SW 1271 (cell line): ENCODE measurements around the gene TSPEAR.

Source experiments
- DNase-seq, 2 experiments: peaks; one replicate each; lab custom pipeline; 2025; lab: John Stamatoyannopoulos, UW

TSPEAR gene

GRCh38 chr21:44547656-44548331, 163.6 kb downstream of the TSPEAR start:
- no peak for DNase-seq

- no peak for DNase-seq
These were observed 166.8 kb downstream of the TSPEAR start for GRCh38 chr21:44544566-44544965.

DNA sequence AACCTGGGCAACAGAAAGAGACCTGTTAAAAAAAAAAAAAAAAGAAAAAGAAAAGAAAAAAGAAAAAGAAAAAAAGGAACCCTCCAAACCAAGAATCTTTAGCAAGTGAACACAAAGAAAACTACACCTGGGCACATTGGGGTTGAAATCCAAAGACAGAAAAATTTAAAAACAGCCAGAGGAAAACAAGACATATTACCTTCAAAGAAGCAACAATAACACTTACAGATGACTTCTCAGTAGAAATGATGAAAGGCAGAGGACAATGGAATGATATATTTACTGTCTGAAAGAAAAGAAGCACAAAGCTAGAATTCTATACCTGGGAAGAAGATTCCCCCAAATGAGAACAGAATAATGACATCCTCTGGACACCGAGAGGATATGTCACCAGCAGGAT, 168.7 kb downstream of the TSPEAR start:
- DNase-seq: no peak

DNA sequence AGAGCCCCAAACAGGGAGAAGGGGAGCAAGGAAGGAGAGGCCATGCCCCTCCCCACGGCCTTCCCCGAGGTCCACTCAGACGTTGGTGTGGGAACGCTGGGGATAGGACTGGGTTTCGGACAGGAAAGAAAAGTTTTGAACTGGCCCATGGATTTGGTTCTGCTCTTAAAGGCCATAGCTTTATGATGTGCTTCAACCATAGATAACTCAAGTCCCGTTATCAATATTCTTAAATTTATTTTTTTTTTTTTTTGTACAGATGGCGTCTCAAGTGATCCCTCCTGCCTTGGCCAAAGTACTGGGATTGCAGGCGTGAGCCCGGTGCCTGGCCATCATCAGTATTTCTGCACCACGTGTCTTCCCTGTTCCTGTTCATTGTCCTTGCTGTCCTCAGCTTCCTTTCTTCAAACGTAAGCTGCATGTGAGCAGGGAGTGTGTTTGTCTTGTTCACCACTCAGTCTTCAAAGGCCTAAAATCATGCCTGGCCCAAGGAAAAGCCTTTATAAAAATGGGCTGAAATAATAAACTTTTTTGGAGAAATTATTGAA, 170.6 kb downstream of the TSPEAR start:
- DNase-seq: no peak

DNA sequence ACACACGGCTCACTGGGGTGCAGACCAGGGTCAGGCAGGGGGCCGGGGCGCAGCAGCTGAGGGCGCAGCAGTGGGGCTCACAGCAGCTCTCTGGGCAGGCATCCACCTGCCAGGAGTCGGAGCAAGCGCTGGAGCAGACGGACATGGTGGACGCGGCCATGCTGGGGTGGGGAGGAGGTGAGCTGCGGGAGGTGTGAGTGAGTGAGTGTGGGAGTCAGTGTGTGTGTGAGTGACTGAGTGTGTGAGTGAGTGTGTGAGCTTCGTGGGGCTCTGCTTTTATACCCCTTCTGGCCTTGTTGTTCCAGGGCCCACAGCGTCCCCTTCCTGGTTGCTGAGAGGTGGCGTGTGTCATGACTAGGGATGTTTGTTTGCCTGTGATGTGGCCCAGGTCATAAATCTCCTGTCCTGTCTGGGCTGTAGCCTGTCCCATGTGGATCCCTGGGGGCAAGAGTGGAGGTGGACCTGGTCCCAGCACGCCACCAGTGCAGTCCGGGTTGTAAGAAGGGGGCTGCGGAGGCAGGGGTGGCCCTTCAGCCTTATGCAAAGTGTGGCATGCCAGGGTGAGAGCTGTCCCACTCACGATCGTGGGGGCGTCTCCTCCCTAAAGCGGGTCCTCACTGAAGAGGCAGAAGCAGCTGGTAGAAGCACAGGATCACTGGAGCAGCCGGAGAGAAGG, 171.2 kb downstream of the TSPEAR start, which contains the start of gene KRTAP10-1:
Gene KRTAP10-1 (minus strand): TSS at position 205 of the 676 bp plus-strand sequence. CDS start 45 bp downstream, at position 160.
- DNase-seq: no peak

GRCh38 chr21:44539046-44539445, 172.3 kb downstream of the TSPEAR start:
- DNase-seq: no peak

DNA sequence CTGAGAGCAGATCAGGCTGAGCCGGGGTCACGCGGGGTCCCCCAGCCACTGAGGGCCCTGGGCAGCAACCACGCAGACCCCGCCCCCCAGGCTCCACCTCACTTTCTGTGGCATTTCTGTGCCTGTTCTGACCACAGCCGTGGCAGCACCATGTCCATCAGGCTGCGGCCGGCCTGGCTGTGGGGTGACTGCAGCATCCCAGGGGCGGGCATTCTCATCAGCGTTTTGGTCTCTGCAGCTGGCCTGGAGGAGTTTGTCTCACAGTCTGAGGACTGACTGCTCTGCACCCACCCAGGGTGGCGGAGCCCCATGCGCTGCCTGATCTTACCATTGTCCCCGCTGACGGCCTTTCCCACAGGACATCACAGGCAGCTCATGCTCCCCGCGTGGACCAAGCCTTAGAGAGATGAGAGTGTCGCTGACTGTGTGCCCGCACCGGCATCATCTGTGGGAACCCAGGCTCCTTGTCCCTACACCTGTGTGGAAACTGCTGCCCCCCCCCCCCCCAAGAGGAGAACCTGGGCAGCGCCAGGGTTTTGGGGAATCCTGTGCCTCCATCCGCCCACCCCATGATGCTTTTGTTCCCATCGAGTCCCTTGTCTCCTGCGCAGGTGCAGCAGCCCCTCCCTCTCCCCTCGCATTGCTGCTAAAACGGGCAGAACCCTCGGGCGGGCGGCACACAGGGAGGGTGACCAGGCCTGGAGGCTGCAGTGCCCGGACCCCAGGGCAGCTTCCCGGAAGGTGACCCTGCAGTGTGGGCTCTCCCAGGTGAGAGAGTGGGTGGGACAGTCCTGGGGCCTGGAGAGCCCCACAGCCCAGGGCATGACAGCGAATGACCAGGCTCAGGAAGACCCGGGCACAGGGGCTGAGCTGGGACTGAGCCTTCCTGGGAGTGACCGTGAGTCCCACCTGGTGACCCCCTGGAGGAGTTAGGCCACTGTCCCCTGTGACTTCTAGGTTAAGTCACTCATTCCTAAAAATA, 173.2 kb downstream of the TSPEAR start:
- DNase-seq: no peak

- DNase-seq: no peak
These were observed 175.4 kb downstream of the TSPEAR start for GRCh38 chr21:44535963-44536362.

DNA sequence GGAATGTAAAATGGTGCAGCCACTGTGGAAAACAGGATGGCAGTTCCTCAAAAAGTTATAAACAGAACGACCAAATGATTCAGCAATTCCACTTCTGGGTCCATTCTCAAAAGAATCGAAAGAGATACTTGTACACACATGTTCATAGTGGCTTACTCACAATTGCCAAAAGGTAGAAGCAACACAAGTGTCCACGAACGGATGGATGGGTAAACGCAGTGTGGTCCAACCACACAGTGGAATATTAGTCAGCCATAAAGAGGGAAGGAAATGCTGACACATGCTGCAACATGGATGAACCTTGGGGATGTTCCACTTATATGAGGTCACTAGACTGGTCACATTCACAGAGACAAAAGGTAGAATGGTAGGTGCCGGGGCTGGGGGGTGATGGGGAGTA, 176.7 kb downstream of the TSPEAR start:
- DNase-seq: no peak

- DNase-seq: no peak
These were observed 177.3 kb downstream of the TSPEAR start for GRCh38 chr21:44533891-44534627.

GRCh38 chr21:44533121-44533890, 178.1 kb downstream of the TSPEAR start:
- DNase-seq: no peak

DNA sequence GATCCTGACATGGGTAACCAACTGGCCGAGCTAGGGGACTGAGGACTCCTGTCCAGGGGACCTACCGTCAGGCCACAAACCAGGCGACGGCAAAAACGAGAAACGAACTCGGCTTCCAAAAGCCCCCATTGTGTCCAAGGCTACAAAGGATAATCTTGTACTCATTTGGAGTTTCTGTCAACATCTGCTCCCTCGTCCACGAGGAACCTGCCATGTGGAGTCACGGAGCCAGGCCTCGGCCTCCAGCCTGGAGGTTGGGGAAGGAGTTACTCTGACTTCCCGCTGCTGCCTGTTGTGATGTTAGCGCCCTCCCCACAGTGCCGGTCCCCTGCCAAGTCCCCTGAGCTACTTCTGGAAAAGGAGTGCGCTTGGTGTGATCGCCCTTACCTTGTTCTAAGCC, 178.7 kb downstream of the TSPEAR start:
- no peak for DNase-seq

- no peak for DNase-seq
These were observed 179.5 kb downstream of the TSPEAR start for GRCh38 chr21:44531606-44532564.

DNA sequence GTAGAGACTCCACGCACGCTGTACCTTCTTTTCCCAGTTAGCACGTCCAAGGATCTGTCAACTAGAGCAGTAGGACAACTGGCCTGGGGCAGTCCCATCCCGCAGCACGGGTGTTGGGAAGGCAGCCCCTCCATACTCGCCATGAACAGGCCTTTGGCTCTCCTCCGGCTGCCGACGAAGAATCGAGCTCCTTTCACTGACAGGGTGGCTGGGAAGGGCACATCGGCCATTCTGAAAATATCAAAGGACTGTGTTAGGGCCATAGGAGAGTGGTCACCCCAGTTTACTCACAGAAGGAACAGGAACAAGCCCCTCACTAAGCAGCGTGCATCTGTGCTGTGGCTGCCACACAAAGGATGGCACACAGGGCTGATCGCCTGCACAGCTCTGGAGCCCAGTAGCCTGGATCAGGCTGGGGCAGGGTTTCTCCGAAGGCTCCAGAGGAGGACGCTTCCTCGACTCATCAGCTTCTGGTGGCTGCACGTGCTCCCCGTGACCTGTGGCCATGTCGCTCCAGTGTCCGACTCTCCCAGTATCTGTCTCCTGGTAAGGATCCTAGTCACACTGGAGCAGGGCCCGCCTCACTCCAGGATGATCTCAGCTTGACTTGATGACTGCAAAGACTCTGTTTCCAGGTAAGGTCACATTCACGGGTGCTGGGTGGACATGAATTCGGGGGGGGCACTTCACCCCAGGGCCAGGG, 180.3 kb downstream of the TSPEAR start:
- no peak for DNase-seq

- DNase-seq: no peak
These were observed 181.0 kb downstream of the TSPEAR start for GRCh38 chr21:44530221-44530902.

GRCh38 chr21:44529503-44530125, 181.8 kb downstream of the TSPEAR start:
- DNase-seq: no peak

DNA sequence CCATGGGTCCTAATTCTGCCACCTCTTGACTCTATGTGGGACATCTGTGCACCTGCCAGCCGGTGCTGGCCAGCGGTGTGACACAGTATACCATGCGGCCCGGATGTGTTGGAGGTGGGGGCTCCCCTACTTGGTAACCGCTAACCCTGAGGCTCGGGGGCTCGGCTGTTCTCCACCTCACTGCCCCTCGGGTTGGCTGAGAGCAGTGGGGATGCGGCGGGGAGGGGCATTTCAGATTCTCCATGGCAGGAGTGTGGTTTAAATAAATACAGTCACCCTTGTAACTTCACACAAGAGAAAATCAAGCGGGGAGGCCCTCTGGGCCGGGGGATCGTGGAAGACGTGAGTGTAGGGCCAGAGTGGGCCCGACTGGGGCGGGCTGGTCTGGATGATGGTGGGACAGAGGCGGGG, 182.4 kb downstream of the TSPEAR start:
- DNase-seq: no peak

- DNase-seq: no peak
These were observed 182.8 kb downstream of the TSPEAR start for GRCh38 chr21:44528634-44528995.
